CD14-positive monocyte (primary cell): ENCODE results near the gene TRPM8. TPM values are rescaled to one million over a fixed set of nuclear protein-coding genes. Genes with fewer than 3 reads are reported as not detected.

ENCODE experiments used
- DNase-seq, 3 donors: peaks; one replicate each; pipeline ENCODE4 v3.0.0-alpha.2; 2011 to 2022
- H2AFZ ChIP-seq: 2 replicates; pipeline ENCODE4 v1.6.0; 2012; ENCODE audit warnings: mild to moderate bottlenecking, low read depth, low read length, inconsistent platforms; ENCODE audit not compliant: insufficient read depth, poor library complexity, severe bottlenecking
- H3K27ac ChIP-seq, 2 donors: 1 replicate in 1 of 2; 2 replicates in 1 of 2; pipeline ENCODE4 v1.5.1; 2012 to 2013; ENCODE audit warnings: low read length in 2 of 2, control low read depth in 1 of 2, inconsistent platforms in 1 of 2, low read depth in 1 of 2, mild to moderate bottlenecking in 1 of 2
- H3K27me3 ChIP-seq, 2 donors: one replicate each; pipeline versions ENCODE4 v1.6.0 to v1.6.1; 2011 to 2013; ENCODE audit warnings: low read length in 2 of 2; ENCODE audit not compliant: control insufficient read depth in 2 of 2, insufficient read depth in 2 of 2
- H3K36me3 ChIP-seq, 2 donors: replicated peaks in 1 of 2; 1 replicate in 1 of 2; 2 replicates in 1 of 2; pipeline versions ENCODE4 v1.5.1 to v1.6.1; 2012 to 2013; ENCODE audit warnings: low read length in 2 of 2, control low read depth in 1 of 2, inconsistent platforms in 1 of 2, mild to moderate bottlenecking in 1 of 2; ENCODE audit not compliant: insufficient read depth in 2 of 2, control insufficient read depth in 1 of 2
- H3K4me1 ChIP-seq, 2 donors: 1 replicate in 1 of 2; 2 replicates in 1 of 2; pipeline versions ENCODE4 v1.5.1 to v1.6.1; 2012 to 2013; ENCODE audit warnings: low read length in 2 of 2, control low read depth in 1 of 2, inconsistent platforms in 1 of 2, mild to moderate bottlenecking in 1 of 2, moderate library complexity in 1 of 2; ENCODE audit not compliant: insufficient read depth in 2 of 2, control insufficient read depth in 1 of 2
- H3K4me2 ChIP-seq: replicated peaks from 2 replicates; pipeline ENCODE3; 2012; ENCODE audit warnings: low read length, moderate library complexity, mild to moderate bottlenecking; ENCODE audit not compliant: poor library complexity, severe bottlenecking; ENCODE audit errors: extremely low read depth
- H3K4me3 ChIP-seq, 3 experiments: fragments of 200-600 bp in 1 of 3; sonication (generic) in 1 of 3; replicated peaks in 1 of 3; 1 replicate in 2 of 3; 2 replicates in 1 of 3; pipeline ENCODE4 v1.5.1; 2011 to 2013; ENCODE audit warnings: low read length in 3 of 3, mild to moderate bottlenecking in 3 of 3, control low read depth in 2 of 3, low read depth in 2 of 3, inconsistent platforms in 1 of 3, moderate library complexity in 1 of 3
- H3K79me2 ChIP-seq: 2 replicates; pipeline ENCODE4 v1.6.0; 2012; ENCODE audit warnings: mild to moderate bottlenecking, control low read depth, inconsistent platforms, low read length, moderate library complexity; ENCODE audit not compliant: insufficient read depth
- H3K9ac ChIP-seq: 2 replicates; pipeline ENCODE4 v1.6.0; 2017; ENCODE audit warnings: low read length, mild to moderate bottlenecking; ENCODE audit not compliant: insufficient read depth, poor library complexity, severe bottlenecking
- H3K9me3 ChIP-seq, 2 donors: replicated peaks in 1 of 2; 1 replicate in 1 of 2; 2 replicates in 1 of 2; pipeline versions ENCODE4 v1.5.1 to v1.6.1; 2012 to 2013; ENCODE audit warnings: low read length in 2 of 2, control low read depth in 1 of 2; ENCODE audit not compliant: control insufficient read depth in 1 of 2, insufficient read depth in 1 of 2
- H4K20me1 ChIP-seq: 2 replicates; pipeline ENCODE4 v1.6.0; 2012; ENCODE audit warnings: mild to moderate bottlenecking, low read length, control low read depth, moderate library complexity; ENCODE audit not compliant: insufficient read depth
- H3K27ac Mint-ChIP-seq, 7 donors: one replicate each; pipeline ENCODE4 v1.8.0; 2020; ENCODE audit warnings: mild to moderate bottlenecking in 7 of 7, mixed read lengths in 7 of 7, moderate library complexity in 6 of 7, inconsistent platforms in 2 of 7
- H3K27me3 Mint-ChIP-seq, 3 donors: one replicate each; pipeline ENCODE4 v1.8.0; 2021 to 2022; ENCODE audit warnings: low read depth in 3 of 3, mild to moderate bottlenecking in 3 of 3, mixed read lengths in 3 of 3, moderate library complexity in 3 of 3, inconsistent platforms in 1 of 3
- H3K36me3 Mint-ChIP-seq, 2 donors: one replicate each; pipeline ENCODE4 v1.8.0; 2020; ENCODE audit warnings: mixed read lengths in 2 of 2, inconsistent platforms in 1 of 2, mild to moderate bottlenecking in 1 of 2
- H3K4me1 Mint-ChIP-seq: one replicate; pipeline ENCODE4 v1.8.0; 2020; ENCODE audit warnings: mild to moderate bottlenecking, mixed read lengths
- H3K4me3 Mint-ChIP-seq, 2 donors: one replicate each; pipeline ENCODE4 v1.8.0; 2020; ENCODE audit warnings: mild to moderate bottlenecking in 2 of 2, mixed read lengths in 2 of 2, moderate library complexity in 1 of 2
- H3K9me3 Mint-ChIP-seq, 7 donors: one replicate each; pipeline ENCODE4 v1.8.0; 2020 to 2022; ENCODE audit warnings: mixed read lengths in 7 of 7, mild to moderate bottlenecking in 6 of 7, moderate library complexity in 6 of 7, inconsistent platforms in 2 of 7
- WGBS: methylation state at CpG from one replicate; pipeline ENCODE4 v1.1.5; 2013; ENCODE audit warnings: missing lambda C conversion rate; ENCODE audit not compliant: insufficient coverage; 5-methylcytosine and 5-hydroxymethylcytosine counted together
- intact Hi-C, 2 donors: fragments of 100-400 bp; cut with micrococcal nuclease; formaldehyde crosslinking; loops; one replicate each; pipeline versions ENCODE4 v1.15.0 to v1.15.1; 2023
- polyA plus RNA-seq, 3 donors: library from polyadenylated mRNA; depleted of rRNA in 1 of 3; unstranded in 2 of 3; stranded (reverse) in 1 of 3; fragments of 300-500 nt in 2 of 3; fragments of >200 nt in 1 of 3; fragmentation: Illumina TruSeq in 2 of 3; gene quantifications; 1 replicate in 2 of 3; 2 replicates in 1 of 3; pipeline ENCODE4 v1.2.3, GENCODE V29; 2012 to 2021
- TF ChIP-seq, protein P1 (sequence below): fragments of 200-600 bp; IDR thresholded peaks from one replicate; pipeline ENCODE4 v1.8.0; 2022; ENCODE audit warnings: antibody characterized with exemption, mild to moderate bottlenecking

The TRPM8 gene
- polyA plus RNA-seq, 3 donors, result not detected

DNA sequence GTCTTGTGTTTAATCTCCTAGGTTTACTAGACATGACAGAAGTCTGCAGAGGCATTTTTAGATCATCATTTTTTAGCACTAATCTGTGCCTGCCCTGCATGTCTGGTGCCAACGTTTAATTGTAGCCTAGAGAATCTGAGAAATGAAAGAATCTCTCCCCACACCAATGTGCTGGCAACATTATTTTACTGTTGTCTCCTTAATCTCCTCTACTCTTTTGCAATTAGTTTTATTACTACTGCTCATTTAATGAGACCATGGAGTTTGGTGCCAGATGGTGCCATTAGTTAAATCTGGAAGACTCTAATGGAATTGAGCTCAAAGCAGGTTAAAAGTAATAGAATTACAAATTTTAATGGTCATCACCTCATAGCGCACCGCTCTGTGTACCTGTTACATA lies 129.3 kb downstream of the TRPM8 start:
- Mint-ChIP-seq H3K36me3 (no peaks in the 10 kb centered on the region), H3K27ac (no peak overlapping the region), H3K4me1 (no peaks in the 10 kb centered on the region), H3K27me3 (peaks cover 0 to 8% (median 2%) of the 10 kb centered on the region in 3 donors), H3K4me3 (no peak overlapping the region), H3K9me3 (peaks cover 0 to 2% (median 0%) of the 10 kb centered on the region in 7 donors)
- Histone ChIP-seq H2AFZ (no peak overlapping the region), H3K9me3 (no peaks in the 10 kb centered on the region), H3K79me2 (no peaks in the 10 kb centered on the region), H3K4me2 (no peak overlapping the region), H3K36me3 (no peaks in the 10 kb centered on the region), H3K9ac (no peak overlapping the region), H4K20me1 (no peaks in the 10 kb centered on the region), H3K4me3 (no peak overlapping the region), H3K4me1 (no peaks in the 10 kb centered on the region), H3K27ac (no peak overlapping the region), H3K27me3 (no peaks in the 10 kb centered on the region)
- TF ChIP-seq, protein P1, sequence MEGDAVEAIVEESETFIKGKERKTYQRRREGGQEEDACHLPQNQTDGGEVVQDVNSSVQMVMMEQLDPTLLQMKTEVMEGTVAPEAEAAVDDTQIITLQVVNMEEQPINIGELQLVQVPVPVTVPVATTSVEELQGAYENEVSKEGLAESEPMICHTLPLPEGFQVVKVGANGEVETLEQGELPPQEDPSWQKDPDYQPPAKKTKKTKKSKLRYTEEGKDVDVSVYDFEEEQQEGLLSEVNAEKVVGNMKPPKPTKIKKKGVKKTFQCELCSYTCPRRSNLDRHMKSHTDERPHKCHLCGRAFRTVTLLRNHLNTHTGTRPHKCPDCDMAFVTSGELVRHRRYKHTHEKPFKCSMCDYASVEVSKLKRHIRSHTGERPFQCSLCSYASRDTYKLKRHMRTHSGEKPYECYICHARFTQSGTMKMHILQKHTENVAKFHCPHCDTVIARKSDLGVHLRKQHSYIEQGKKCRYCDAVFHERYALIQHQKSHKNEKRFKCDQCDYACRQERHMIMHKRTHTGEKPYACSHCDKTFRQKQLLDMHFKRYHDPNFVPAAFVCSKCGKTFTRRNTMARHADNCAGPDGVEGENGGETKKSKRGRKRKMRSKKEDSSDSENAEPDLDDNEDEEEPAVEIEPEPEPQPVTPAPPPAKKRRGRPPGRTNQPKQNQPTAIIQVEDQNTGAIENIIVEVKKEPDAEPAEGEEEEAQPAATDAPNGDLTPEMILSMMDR, result no peak
- WGBS, result 95% methylated on average over 3 of the region's 3 CpGs
- DNase-seq, result no peak
- intact Hi-C loops, result no loop called here

DNA sequence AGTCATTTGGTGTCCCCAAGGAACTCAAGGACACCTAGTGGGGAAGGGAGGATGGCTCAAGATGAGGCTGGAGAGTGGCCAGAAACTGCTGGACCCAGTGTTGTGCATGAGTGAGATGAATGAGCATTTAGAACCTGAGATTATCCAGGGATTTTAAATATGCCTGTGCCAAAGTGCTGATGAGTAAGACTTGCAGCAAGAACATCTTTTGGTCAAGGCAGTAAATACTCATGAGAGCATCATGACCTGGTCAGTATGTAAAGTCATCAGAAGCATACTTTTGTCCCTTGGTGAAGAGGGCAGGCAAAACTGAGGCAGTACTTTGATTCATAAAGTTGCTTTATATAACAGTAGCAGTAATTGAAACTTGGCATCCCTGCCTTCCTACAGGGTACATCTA lies 130.2 kb downstream of the TRPM8 start:
- no peak for DNase-seq
- Mint-ChIP-seq H3K4me1 (no peaks in the 10 kb centered on the region), H3K4me3 (no peak overlapping the region), H3K9me3 (peaks cover 0 to 2% (median 0%) of the 10 kb centered on the region in 7 donors), H3K36me3 (no peaks in the 10 kb centered on the region), H3K27me3 (peaks cover 2 to 8% (median 5%) of the 10 kb centered on the region in 3 donors), H3K27ac (no peak overlapping the region)
- TF ChIP-seq, protein P1, result no peak
- Histone ChIP-seq H3K4me1 (no peaks in the 10 kb centered on the region), H2AFZ (no peak overlapping the region), H3K4me3 (no peak overlapping the region), H3K9ac (no peak overlapping the region), H3K27me3 (no peaks in the 10 kb centered on the region), H3K4me2 (no peak overlapping the region), H3K9me3 (no peaks in the 10 kb centered on the region), H3K79me2 (no peaks in the 10 kb centered on the region), H3K36me3 (no peaks in the 10 kb centered on the region), H4K20me1 (no peaks in the 10 kb centered on the region), H3K27ac (no peak overlapping the region)
- intact Hi-C loops, result no loop called here
